Liver (tissue), 9 donors: ENCODE data around the gene CALM3. TPM values are rescaled to one million over a fixed set of nuclear protein-coding genes. Genes with fewer than 3 reads are reported as not detected.

Experiments
- DNase-seq: peaks from one replicate; pipeline ENCODE4 v3.0.0-alpha.2; 2017; ENCODE audit warnings: low spot score
- H3K27ac ChIP-seq, 2 donors: one replicate each; pipeline ENCODE4 v1.7.0; 2013; ENCODE audit warnings: inconsistent platforms in 2 of 2, low read length in 2 of 2, control low read depth in 1 of 2, low read depth in 1 of 2, mild to moderate bottlenecking in 1 of 2
- H3K27me3 ChIP-seq, 4 donors: one replicate each; pipeline versions ENCODE4 v1.6.1 to v1.7.0; 2013; ENCODE audit warnings: low read length in 3 of 4, inconsistent platforms in 1 of 4, mild to moderate bottlenecking in 1 of 4, moderate library complexity in 1 of 4; ENCODE audit not compliant: control insufficient read depth in 4 of 4, insufficient read depth in 4 of 4
- H3K36me3 ChIP-seq, 4 donors: one replicate each; pipeline versions ENCODE4 v1.6.1 to v1.7.0; 2013; ENCODE audit warnings: low read length in 3 of 4, mild to moderate bottlenecking in 3 of 4, low read depth in 1 of 4, moderate library complexity in 1 of 4; ENCODE audit not compliant: control insufficient read depth in 4 of 4, insufficient read depth in 3 of 4
- H3K4me1 ChIP-seq, 4 donors: one replicate each; pipeline versions ENCODE4 v1.6.1 to v1.7.0; 2013; ENCODE audit warnings: low read length in 3 of 4, mild to moderate bottlenecking in 3 of 4, moderate library complexity in 1 of 4; ENCODE audit not compliant: control insufficient read depth in 4 of 4, insufficient read depth in 4 of 4
- H3K4me3 ChIP-seq, 3 donors: one replicate each; pipeline versions ENCODE4 v1.6.1 to v1.7.0; 2013; ENCODE audit warnings: low read length in 3 of 3, control low read depth in 1 of 3, low read depth in 1 of 3, mild to moderate bottlenecking in 1 of 3
- H3K9ac ChIP-seq, 2 donors: one replicate each; pipeline ENCODE4 v1.7.0; 2013; ENCODE audit warnings: low read length in 2 of 2, mild to moderate bottlenecking in 2 of 2, moderate library complexity in 2 of 2, control low read depth in 1 of 2, low read depth in 1 of 2
- H3K9me3 ChIP-seq, 4 donors: one replicate each; pipeline versions ENCODE4 v1.6.1 to v1.7.0; 2013; ENCODE audit warnings: low read length in 3 of 4; ENCODE audit not compliant: control insufficient read depth in 4 of 4
- ATF3 ChIP-seq: IDR thresholded peaks from 2 replicates; pipeline ENCODE4 v1.6.1; 2016; ENCODE audit warnings: antibody characterized with exemption
- CTCF ChIP-seq: fragments of 150-350 bp; IDR thresholded peaks from 2 replicates; pipeline ENCODE4 v1.5.1; 2017; ENCODE audit warnings: improper control_type of control experiment, low read depth, low read length; ENCODE audit not compliant: missing input control
- EGR1 ChIP-seq, 2 donors: IDR thresholded peaks; 2 replicates each; pipeline ENCODE4 v1.6.1; 2016 to 2018; ENCODE audit warnings: antibody characterized with exemption in 2 of 2, low read depth in 2 of 2
- FOXA1 ChIP-seq: IDR thresholded peaks from 2 replicates; pipeline ENCODE4 v1.6.1; 2016; ENCODE audit warnings: antibody characterized with exemption
- GABPA ChIP-seq, 2 donors: IDR thresholded peaks in 1 of 2; conservative IDR thresholded peaks in 1 of 2; 2 replicates each; pipeline ENCODE4 v1.6.1; 2016; ENCODE audit warnings: antibody characterized with exemption in 2 of 2, mild to moderate bottlenecking in 1 of 2, moderate library complexity in 1 of 2
- HNF4G ChIP-seq: IDR thresholded peaks from 2 replicates; pipeline ENCODE4 v1.6.1; 2016; ENCODE audit warnings: antibody characterized with exemption
- MAX ChIP-seq: IDR thresholded peaks from 2 replicates; pipeline ENCODE4 v1.6.1; 2016; ENCODE audit warnings: antibody characterized with exemption
- NR2F2 ChIP-seq: IDR thresholded peaks from 2 replicates; pipeline ENCODE4 v1.6.1; 2016; ENCODE audit warnings: antibody characterized with exemption
- RAD21 ChIP-seq, 2 donors: IDR thresholded peaks; 2 replicates each; pipeline ENCODE4 v1.6.1; 2016; ENCODE audit warnings: antibody characterized with exemption in 2 of 2, mild to moderate bottlenecking in 2 of 2
- REST ChIP-seq: IDR thresholded peaks from 2 replicates; pipeline ENCODE4 v1.6.1; 2016; ENCODE audit warnings: antibody characterized with exemption, mild to moderate bottlenecking
- RXRA ChIP-seq, 2 donors: IDR thresholded peaks; 2 replicates each; pipeline ENCODE4 v1.6.1; 2017 to 2018; ENCODE audit warnings: antibody characterized with exemption in 2 of 2, mild to moderate bottlenecking in 1 of 2
- TAF1 ChIP-seq: conservative IDR thresholded peaks from 2 replicates; pipeline ENCODE4 v1.6.1; 2016; ENCODE audit warnings: antibody characterized with exemption, mild to moderate bottlenecking
- WGBS: extraction: QIAGEN DNeasy Blood & Tissue Kit; methylation state at CpG from one replicate; pipeline ENCODE4 v1.1.7; 2013; 5-methylcytosine and 5-hydroxymethylcytosine counted together
- polyA plus RNA-seq, 2 donors: library from polyadenylated mRNA; stranded (reverse) in 1 of 2; unstranded in 1 of 2; fragments of 200-250 nt in 1 of 2; fragments of >200 nt in 1 of 2; fragmentation: Nextera tagmentation in 1 of 2; extraction: Ambion mirVana in 1 of 2; gene quantifications; one replicate each; pipeline versions ENCODE4 v1.2.1 to v1.2.3, GENCODE V29; 2013 to 2015
- total RNA-seq, 2 donors: library from RNA; depleted of rRNA; stranded (reverse); fragments of >200 nt; gene quantifications; one replicate each; pipeline ENCODE4 v1.2.3, GENCODE V29; 2014
- donor health status: healthy.
- donor health status: healthy.
- donor health status: healthy.
- donor health status: healthy.
- donor health status: healthy.

The CALM3 gene
- total and polyA plus RNA-seq, 4 donors, result 51.4 to 112 (median 81.7) TPM

GRCh38 chr19:46635920-46636761, 35.0 kb downstream of the CALM3 start, which contains the start of gene GNG8:
TSS of gene GNG8 (minus strand) at chr19:46636202. CDS start at chr19:46634682, 1,520 bp downstream.
- DNase-seq, result no peak
- Histone ChIP-seq H3K36me3 (no peaks in the 10 kb centered on the region), H3K27me3 (peaks cover 0 to 19% (median 3%) of the 10 kb centered on the region in 4 donors), H3K4me3 (no peak within 1 kb of the TSS), H3K9ac (no peak within 1 kb of the TSS), H3K9me3 (no peaks in the 10 kb centered on the region), H3K4me1 (peaks cover 4 to 22% (median 18%) of the 10 kb centered on the region in 4 donors), H3K27ac (no peak within 1 kb of the TSS)
- 18% methylated on average over 34 of the region's 34 CpGs for WGBS
- no peak for TF ChIP-seq RXRA (IDR thresholded peaks at IDR 0.05)
- no peak for TF ChIP-seq MAX
- no peak for TF ChIP-seq CTCF
- no peak for TF ChIP-seq RAD21 (IDR thresholded peaks at IDR 0.05)

- peaks cover 0 to 19% (median 3%) of the 10 kb centered on the region in 4 donors for H3K27me3 ChIP-seq
Measured at GRCh38 chr19:46637224-46637623, 36.1 kb downstream of the CALM3 start.

GRCh38 chr19:46639358-46640182, 38.4 kb downstream of the CALM3 start:
- H3K4me3 ChIP-seq, result peak overlapping the region in 1 of 3 donors; percentile 4
- H3K4me1 ChIP-seq, result peaks cover 0 to 17% (median 14%) of the 10 kb centered on the region in 4 donors
- no peak for DNase-seq
- H3K9me3 ChIP-seq, result no peaks in the 10 kb centered on the region
- 7% methylated on average over 49 of the region's 49 CpGs for WGBS
- peak overlapping the region; percentile 33 to 64 for H3K27ac ChIP-seq
- H3K9ac ChIP-seq, result no peak overlapping the region
- peaks cover 0 to 9% (median 3%) of the 10 kb centered on the region in 4 donors for H3K27me3 ChIP-seq
- H3K36me3 ChIP-seq, result no peaks in the 10 kb centered on the region
- TF ChIP-seq FOXA1, result no peak
- no peak for TF ChIP-seq HNF4G
- TF ChIP-seq NR2F2, result no peak
- TF ChIP-seq RXRA (IDR thresholded peaks at IDR 0.05), result no peak
- no peak for TF ChIP-seq GABPA (IDR thresholded peaks at IDR 0.05 in 1 of 2, conservative IDR thresholded peaks at IDR 0.05 in 1 of 2)
- no peak for TF ChIP-seq CTCF
- TF ChIP-seq REST, result no peak
- no peak for TF ChIP-seq ATF3
- no peak for TF ChIP-seq TAF1
- no peak for TF ChIP-seq RAD21 (IDR thresholded peaks at IDR 0.05)
- TF ChIP-seq EGR1 (IDR thresholded peaks at IDR 0.05; ENCODE audit: low read depth in 2 of 2), result no peak

More at GRCh38 chr19:46637224-46637623, 36.1 kb downstream of the CALM3 start:
- Histone ChIP-seq H3K4me3 (no peak overlapping the region), H3K27ac (no peak overlapping the region), H3K9ac (no peak overlapping the region), H3K36me3 (no peaks in the 10 kb centered on the region), H3K9me3 (no peaks in the 10 kb centered on the region), H3K4me1 (peaks cover 4 to 22% (median 18%) of the 10 kb centered on the region in 4 donors)
- TF ChIP-seq RXRA (IDR thresholded peaks at IDR 0.05) (no peak), MAX (no peak), ATF3 (no peak), HNF4G (no peak)
- no peak for DNase-seq
- 73% methylated on average over 14 of the region's 14 CpGs for WGBS
